Measurements from ENCODE around the gene RAB33B.

DNA sequence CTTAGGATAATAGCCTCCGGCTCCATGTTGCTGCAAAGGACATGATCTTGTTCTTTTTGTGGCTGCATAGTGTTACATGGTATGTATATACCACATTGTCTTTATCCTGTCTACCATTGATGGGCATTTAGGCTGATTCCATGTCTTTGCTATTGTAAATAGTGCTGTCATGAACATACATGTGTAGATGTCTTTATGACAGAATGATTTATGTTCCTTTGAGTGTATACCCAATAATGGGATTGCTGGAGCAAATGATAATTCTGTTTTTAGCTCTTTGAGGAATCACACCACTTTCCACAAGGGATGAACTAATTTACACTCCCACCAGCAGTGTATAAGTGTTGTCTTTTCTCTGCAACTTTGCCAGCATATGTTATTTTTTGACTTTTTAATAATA, 4.6 kb downstream of the RAB33B start:
- TF ChIP-seq EP300 (IDR thresholded peaks at IDR 0.05) (no peak), POLR2A (IDR thresholded peaks at IDR 0.05) (no peak)
- TF ChIP-seq, protein P1, sequence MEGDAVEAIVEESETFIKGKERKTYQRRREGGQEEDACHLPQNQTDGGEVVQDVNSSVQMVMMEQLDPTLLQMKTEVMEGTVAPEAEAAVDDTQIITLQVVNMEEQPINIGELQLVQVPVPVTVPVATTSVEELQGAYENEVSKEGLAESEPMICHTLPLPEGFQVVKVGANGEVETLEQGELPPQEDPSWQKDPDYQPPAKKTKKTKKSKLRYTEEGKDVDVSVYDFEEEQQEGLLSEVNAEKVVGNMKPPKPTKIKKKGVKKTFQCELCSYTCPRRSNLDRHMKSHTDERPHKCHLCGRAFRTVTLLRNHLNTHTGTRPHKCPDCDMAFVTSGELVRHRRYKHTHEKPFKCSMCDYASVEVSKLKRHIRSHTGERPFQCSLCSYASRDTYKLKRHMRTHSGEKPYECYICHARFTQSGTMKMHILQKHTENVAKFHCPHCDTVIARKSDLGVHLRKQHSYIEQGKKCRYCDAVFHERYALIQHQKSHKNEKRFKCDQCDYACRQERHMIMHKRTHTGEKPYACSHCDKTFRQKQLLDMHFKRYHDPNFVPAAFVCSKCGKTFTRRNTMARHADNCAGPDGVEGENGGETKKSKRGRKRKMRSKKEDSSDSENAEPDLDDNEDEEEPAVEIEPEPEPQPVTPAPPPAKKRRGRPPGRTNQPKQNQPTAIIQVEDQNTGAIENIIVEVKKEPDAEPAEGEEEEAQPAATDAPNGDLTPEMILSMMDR (IDR thresholded peaks at IDR 0.05): no peak
